Stimulated activated CD8-positive, alpha-beta memory T cell treated with anti-CD3 and anti-CD28 coated beads, Interleukin-15, amount 100 ng/mL, for 4 hours (primary cell): Measurements from ENCODE around the gene PECR.

Source experiments
- DNase-seq, 2 donors: peaks; one replicate each; pipeline ENCODE4 v3.0.0-alpha.2; 2020; ENCODE audit warnings: low read depth in 2 of 2

Gene PECR

GRCh38 chr2:216081487-216082116 lies at the start of gene PECR, which contains the start of gene TMEM169:
Gene PECR, minus strand, starts transcription at chr2:216081809. Its CDS starts 68 bp downstream, at chr2:216081741.
Gene TMEM169, plus strand, starts transcription at chr2:216081919. Its CDS starts 14,045 bp downstream, at chr2:216095964.
- DNase-seq, result peak; percentile 39 to 49

GRCh38 chr2:216130346-216130971 lies 48.9 kb upstream of the PECR start:
- DNase-seq, result no peak

GRCh38 chr2:216126943-216127342 lies 45.3 kb upstream of the PECR start:
- no peak for DNase-seq

GRCh38 chr2:216121255-216121654 lies 39.6 kb upstream of the PECR start:
- no peak for DNase-seq

- DNase-seq, result no peak
Measured at GRCh38 chr2:216119986-216120385, 38.4 kb upstream of the PECR start.

- no peak for DNase-seq
Measured at GRCh38 chr2:216119146-216119545, 37.5 kb upstream of the PECR start.

- DNase-seq, result no peak
Measured at GRCh38 chr2:216118474-216118873, 36.9 kb upstream of the PECR start.

- no peak for DNase-seq
Measured at GRCh38 chr2:216117561-216118340, 36.1 kb upstream of the PECR start.

- no peak for DNase-seq
Measured at GRCh38 chr2:216116418-216116817, 34.8 kb upstream of the PECR start.

GRCh38 chr2:216114714-216115531 lies 33.3 kb upstream of the PECR start:
- DNase-seq, result peak; percentile 87 to 93

- DNase-seq, result no peak
Measured at GRCh38 chr2:216114382-216114713, 32.7 kb upstream of the PECR start.

GRCh38 chr2:216113572-216113971 lies 32.0 kb upstream of the PECR start:
- no peak for DNase-seq

GRCh38 chr2:216112926-216113325 lies 31.3 kb upstream of the PECR start:
- no peak for DNase-seq

- DNase-seq, result no peak
Measured at GRCh38 chr2:216111122-216111521, 29.5 kb upstream of the PECR start.

- no peak for DNase-seq
Measured at GRCh38 chr2:216110620-216111019, 29.0 kb upstream of the PECR start.

- no peak for DNase-seq
Measured at GRCh38 chr2:216109962-216110614, 28.5 kb upstream of the PECR start.

- peak; percentile 93 to 96 for DNase-seq
Measured at GRCh38 chr2:216108967-216109921, 27.6 kb upstream of the PECR start, which contains the start of gene XRCC5. Gene XRCC5, plus strand, starts transcription at chr2:216109348. Its CDS starts 89 bp downstream, at chr2:216109437.

GRCh38 chr2:216108310-216108966 lies 26.8 kb upstream of the PECR start:
- DNase-seq, result no peak

- no peak for DNase-seq
Measured at GRCh38 chr2:216107760-216108159, 26.2 kb upstream of the PECR start.

- DNase-seq, result no peak
Measured at GRCh38 chr2:216107320-216107719, 25.7 kb upstream of the PECR start.
